Uterus (tissue), 2 donors: ENCODE results near the gene GMPPA.

Source experiments
- POLR2A ChIP-seq, 2 donors: fragments of 450-650 bp; IDR thresholded peaks; one replicate each; pipeline ENCODE4 v1.6.1; 2016; ENCODE audit warnings: antibody characterized with exemption in 2 of 2, mild to moderate bottlenecking in 1 of 2, moderate library complexity in 1 of 2
- TF ChIP-seq, protein P1 (sequence below), 4 experiments: fragments of 200-600 bp in 2 of 4; fragments of 450-650 bp in 2 of 4; sonication (generic) in 2 of 4; IDR thresholded peaks; one replicate each; pipeline ENCODE4 v1.5.1; 2016 to 2019; ENCODE audit warnings: antibody characterized with exemption in 4 of 4, mild to moderate bottlenecking in 2 of 4, moderate library complexity in 1 of 4

DNA sequence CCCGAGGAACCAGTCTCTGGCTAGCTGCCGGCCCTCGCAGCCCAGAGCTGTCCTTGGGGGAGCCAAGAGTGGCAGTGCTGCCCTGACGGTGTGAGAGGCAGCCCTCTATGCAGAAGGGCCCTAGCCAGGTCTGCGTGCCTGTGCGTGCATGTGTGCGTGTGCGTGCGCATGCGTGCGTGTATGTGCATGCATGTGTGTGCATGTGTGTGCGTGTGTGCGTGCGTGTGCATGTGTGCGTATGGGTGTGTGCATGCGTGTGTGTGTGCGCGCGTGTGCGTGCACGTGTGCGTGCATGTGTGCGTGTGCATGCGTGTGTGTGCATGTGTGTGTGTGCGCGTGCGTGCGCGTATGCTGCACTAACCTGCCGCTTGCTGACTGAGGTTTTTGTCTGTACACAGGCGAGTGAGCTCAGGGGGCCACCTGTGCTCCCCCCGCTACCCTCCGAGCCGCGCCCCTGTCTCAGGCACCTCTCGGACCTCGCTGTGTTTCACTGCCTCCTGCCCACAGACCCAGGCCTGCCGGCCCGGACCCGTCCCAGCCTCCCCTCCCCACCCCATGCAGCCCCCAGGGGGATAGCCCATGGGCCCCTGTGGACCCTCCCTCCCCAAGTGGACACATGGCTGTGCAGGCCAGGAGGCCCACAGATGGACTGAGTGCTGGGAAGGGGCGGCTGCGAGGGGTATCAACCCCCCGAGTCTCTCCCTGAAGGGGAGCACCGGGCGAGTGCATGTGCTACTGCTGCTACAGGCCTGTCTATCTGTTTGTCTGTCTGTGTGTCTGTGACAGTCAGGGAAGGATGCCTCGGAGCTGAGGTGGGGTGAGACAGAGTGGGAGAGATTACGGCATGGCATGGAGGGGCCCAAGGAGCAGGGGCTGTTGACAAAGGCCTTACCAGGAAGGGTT, 32.8 kb upstream of the GMPPA start:
- TF ChIP-seq, protein P1, sequence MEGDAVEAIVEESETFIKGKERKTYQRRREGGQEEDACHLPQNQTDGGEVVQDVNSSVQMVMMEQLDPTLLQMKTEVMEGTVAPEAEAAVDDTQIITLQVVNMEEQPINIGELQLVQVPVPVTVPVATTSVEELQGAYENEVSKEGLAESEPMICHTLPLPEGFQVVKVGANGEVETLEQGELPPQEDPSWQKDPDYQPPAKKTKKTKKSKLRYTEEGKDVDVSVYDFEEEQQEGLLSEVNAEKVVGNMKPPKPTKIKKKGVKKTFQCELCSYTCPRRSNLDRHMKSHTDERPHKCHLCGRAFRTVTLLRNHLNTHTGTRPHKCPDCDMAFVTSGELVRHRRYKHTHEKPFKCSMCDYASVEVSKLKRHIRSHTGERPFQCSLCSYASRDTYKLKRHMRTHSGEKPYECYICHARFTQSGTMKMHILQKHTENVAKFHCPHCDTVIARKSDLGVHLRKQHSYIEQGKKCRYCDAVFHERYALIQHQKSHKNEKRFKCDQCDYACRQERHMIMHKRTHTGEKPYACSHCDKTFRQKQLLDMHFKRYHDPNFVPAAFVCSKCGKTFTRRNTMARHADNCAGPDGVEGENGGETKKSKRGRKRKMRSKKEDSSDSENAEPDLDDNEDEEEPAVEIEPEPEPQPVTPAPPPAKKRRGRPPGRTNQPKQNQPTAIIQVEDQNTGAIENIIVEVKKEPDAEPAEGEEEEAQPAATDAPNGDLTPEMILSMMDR (IDR thresholded peaks at IDR 0.05) = no peak
- TF ChIP-seq POLR2A (IDR thresholded peaks at IDR 0.05) = no peak
